HUDEP-2 (cell line): ENCODE data around the gene ADGRL2.

Experiments used
- DNase-seq, 76 experiments: peaks; one replicate each; lab custom pipeline; 2025; ENCODE audit not compliant: unreplicated experiment in 76 of 76; lab: John Stamatoyannopoulos, UW

Gene ADGRL2

DNA sequence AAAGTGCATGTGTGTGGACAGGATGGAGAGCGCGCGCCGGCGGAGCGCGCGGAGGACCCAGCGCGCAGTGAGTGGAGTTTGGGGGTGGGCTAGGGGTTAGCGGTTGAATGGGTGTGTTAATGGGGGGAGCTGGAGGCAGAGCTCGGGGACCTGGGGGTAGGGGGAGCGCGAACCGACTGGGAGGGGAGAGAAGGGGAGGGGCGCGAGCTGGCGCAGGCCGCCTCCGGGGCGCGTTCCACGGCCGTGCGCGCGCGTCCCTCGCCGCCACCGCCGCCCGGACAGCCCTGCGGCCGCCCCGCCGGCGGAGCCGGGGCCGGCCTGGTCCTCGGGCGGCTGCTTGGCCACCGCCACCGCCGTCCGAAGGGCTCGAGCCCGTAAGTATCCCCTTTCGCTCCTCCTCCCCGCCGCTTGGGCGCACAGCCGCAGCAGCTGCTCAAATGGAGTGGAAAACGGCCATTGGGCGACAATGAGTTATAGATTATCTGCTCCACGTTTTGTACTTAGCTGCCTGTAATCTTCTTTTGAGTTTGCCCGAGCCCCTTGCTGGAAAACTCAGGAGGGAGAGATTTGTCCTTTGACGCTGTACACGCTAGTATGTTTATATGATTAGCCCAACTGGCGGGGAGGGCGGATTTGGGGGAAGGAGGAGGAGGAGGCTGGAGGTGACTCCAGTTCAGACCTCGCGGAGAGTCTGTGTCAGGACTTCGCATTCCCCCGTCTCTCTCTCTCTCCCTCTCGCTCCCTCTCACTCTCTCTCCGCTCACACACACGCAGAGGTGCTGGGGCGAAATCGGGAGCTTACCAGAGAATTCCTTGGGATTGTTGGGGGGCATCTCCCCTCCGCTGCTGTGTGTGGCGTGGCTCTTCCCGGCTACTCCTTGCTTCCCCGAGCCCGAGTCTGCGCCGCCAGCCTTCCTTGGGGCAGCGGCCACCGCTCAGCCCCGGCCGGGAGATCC lies at the start of gene ADGRL2:
ADGRL2 (plus strand) TSS at position 240 of the 956 bp plus-strand sequence. CDS start 36,051 bp downstream, outside the sequence.
- DNase-seq: no peak

DNA sequence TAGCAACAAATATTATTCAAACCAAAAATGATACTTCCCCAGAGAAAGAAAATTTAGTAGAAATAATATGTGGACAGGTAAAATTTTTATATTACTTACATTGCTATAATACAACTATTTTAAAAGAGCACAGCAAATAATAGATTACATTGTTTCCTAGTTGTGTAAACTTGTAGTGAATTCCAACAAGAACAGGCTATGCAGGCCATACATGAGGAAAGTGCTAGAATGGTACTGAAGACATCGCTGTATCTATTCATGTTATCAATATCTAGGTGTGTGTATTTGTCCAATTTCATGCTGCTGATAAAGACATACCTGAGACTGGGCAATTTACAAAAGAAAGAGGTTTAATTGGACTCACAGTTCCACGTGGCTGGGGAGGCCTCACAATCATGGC lies 47.9 kb upstream of the ADGRL2 start:
- DNase-seq: no peak

GRCh38 chr1:81754424-81754823 lies 46.3 kb upstream of the ADGRL2 start:
- no peak for DNase-seq

DNA sequence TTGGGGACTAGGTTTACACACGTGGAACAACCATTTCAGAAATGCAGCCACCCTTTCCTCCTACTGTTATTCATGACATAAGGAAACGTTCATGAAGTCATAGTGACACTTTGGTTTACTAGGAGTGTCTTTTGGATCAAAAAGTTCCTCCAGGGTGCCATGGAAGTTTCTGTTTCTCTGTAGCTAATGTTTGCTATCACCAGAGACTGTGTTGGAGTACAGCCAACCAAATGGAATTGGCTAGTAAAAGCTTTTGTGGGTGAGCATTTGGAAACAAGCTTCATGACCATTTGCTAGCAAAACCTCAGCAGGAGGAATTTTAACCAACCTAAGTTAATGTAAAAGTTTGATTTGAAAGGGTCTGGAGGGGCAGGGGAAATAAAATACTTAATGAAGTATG lies 43.9 kb upstream of the ADGRL2 start:
- no peak for DNase-seq

GRCh38 chr1:81757398-81758020 lies 43.2 kb upstream of the ADGRL2 start:
- no peak for DNase-seq

GRCh38 chr1:81758181-81758580 lies 42.6 kb upstream of the ADGRL2 start:
- DNase-seq: no peak

GRCh38 chr1:81760477-81761097 lies 40.1 kb upstream of the ADGRL2 start:
- DNase-seq: no peak

GRCh38 chr1:81775510-81775909 lies 25.2 kb upstream of the ADGRL2 start:
- DNase-seq: no peak

- no peak for DNase-seq
Measured at GRCh38 chr1:81780705-81781454, 19.9 kb upstream of the ADGRL2 start.

DNA sequence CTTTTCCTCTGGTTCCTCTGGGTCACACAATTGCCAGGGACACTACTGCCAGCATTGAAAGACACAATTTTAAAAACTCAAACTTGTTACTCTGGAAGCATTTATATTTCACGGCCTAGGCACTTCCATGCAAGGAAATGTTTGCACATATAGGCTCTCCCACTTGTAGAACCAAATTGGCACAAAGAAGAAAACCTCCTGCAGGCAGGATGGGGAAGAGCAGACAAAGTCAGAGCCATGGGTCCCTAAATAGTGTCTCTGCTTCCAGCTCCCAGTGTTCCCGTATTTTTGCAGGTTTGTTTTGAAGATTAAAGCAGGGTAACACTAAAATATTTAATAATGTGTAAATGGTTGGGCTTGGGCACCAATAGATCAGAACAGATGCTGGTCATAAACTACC lies 19.0 kb upstream of the ADGRL2 start:
- DNase-seq: no peak

- DNase-seq: no peak
Measured at GRCh38 chr1:81792184-81792583, 8.6 kb upstream of the ADGRL2 start.

DNA sequence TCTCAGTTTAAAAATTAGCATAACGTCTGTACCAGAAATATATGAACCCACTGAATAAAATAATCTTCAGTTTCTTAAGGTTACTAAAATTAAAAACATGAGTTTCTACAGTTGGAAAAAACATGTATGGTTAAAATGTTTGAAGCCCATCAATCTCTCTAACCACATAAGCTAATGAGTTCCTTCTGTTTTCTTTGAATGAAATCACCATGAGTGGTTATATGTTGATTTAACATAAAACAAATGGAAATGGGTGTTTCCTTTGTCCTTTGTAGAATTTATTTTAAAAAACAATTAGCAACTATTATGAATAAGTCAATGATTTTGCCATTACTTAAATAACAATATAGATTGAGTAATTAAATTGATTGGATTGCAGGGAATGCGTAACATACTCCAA lies 3.0 kb upstream of the ADGRL2 start:
- no peak for DNase-seq

- no peak for DNase-seq
Measured at GRCh38 chr1:81799939-81800694, 617 bp upstream of the ADGRL2 start.

GRCh38 chr1:81801651-81802456 lies 1.1 kb downstream of the ADGRL2 start:
- no peak for DNase-seq

GRCh38 chr1:81802457-81802706 lies 1.6 kb downstream of the ADGRL2 start:
- no peak for DNase-seq

DNA sequence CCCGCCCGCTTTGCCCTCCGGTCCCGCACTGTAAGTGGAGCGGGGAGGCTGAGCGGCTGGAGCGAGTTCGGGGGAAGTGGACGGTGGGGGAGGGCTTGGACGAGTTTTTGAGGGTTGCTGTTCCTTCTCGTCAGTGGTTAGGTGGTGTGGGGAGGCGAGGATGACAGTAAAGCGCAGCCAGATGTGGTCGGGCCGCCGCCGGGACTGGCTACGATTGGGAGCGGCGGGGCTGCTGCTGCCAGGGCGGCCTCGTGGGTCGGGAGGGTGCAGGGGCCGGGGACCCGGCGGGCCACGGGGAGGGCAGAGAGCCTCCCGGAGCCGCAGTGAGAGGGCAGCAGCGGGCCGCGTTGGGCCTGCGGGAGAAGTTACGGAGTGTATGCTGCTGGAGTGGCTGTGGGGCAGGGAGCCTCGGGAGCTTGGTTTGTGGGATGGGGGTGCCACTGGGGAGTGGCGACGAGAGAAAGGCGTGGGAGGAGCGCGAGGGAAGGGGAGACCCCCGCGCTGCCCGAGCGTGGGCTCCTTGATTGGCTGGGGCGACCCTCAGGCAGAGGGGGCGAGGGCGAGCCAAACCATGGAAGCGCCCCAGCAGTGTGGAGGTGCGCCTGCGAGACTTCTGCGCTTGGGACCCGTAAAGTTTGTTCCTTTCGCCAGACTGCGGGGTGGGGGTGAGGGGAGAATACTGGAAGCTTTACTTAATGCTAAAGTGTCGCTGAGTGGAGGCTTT lies 2.1 kb downstream of the ADGRL2 start:
- DNase-seq: no peak

DNA sequence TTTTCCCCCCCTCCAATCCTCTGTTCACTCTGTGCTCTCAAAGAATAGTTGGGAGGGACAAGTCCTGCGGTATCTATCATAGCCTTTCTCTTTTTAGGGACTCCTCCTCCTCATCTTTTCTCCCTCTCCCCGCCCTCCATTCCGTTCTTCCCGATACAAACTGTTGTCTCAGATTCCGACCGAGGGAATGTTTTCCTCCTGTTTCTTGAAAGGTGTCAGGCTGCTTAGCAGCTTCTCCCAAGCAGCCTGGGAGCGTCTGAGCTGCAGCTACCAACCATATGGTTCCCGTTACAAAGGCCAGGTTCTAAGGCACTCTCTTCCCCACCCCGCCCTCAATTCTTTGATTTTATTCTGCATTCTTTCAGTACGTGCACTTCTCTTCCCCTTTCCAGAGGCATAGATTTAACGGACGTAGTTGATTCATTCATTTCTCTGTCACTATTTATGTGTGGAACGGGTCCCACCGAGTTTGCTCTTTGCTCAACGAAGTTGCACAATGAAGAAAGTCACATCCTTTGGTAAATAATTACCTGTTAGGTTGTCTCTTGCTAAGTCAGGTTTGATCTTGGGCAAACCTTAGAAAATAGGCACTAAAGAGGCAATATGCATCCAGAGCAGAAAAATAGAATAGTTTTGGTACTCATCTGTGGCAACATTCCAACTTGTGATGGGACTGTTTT lies 2.8 kb downstream of the ADGRL2 start:
- DNase-seq: no peak

DNA sequence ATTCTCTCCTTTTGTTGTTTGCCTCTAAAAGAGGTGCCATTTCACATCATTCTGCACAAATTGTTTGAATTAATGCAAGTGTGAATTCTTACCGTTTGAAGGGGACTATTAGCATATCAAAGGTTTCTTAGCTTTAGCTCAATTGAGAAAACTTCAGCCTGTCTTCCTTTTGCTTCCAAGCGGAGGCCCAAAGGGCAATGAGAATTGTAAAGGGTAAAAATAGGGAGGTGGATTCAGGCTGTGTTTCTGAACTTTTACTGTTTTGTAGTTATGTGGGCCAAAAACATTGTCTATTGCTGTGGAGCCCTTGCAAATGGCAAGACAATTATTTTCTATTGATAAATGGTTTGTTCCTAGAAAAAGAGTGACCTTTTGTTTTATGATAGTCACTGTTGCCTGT lies 3.6 kb downstream of the ADGRL2 start:
- no peak for DNase-seq
